OCI-M2 (cell line): ENCODE data around the gene TNFRSF8.

ENCODE experiments used
- DNase-seq: peaks from one replicate; lab custom pipeline; 2025; ENCODE audit not compliant: unreplicated experiment; lab: John Stamatoyannopoulos, UW

TNFRSF8 gene

DNA sequence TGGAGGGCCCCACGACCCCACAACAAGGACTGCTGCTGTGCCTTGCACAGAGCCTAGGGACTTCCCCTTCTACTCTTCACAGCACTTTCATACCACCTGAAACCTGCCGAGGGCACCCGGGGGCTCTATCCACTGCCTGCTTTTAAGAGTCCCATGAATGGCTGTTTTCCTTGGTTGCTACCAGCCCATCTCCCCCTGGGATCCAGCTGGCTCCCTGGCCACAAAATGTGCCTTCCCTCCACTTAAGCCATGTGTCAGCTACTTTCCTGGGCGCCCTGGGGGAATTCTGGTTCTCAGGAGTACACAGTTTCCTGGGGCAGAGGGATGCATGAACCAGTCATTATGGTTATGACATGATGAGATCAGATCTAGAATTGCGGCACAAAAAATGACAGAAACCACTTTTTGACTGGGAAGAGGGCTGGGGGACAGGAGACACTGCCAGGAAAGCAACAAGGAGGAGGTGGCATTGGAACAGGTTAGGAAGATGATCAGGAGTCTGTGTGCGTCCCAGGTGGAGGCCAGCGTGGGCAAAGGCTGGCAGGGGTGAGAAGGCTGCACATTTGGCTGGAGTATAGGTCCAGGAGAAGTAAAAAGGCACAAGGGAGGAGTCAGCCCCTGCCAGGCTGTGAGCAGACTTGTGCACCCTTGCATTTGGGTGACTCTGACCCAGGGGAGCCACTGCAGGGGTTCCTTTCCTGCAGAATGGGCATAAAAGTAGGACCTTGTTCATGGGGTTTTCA, 3.2 kb upstream of the TNFRSF8 start:
- no peak for DNase-seq

DNA sequence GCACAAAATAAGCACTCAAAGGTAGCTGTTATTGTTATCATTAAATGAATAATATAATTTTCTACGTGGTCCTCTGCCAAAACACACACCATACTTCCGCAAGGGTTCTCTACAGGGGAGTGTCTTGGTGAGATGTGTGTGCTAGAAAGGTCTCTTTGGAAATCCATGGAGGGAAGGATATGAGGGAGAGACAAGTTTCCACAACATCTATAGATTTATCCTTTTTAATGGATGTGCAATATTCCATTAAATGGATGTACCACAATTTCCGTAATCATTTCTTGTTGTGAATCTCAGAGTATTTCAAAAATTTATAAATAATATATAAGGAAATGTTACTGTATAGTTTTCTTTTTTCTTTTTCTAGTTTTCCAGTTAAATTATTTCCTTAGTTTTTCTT, 2.6 kb upstream of the TNFRSF8 start:
- no peak for DNase-seq

DNA sequence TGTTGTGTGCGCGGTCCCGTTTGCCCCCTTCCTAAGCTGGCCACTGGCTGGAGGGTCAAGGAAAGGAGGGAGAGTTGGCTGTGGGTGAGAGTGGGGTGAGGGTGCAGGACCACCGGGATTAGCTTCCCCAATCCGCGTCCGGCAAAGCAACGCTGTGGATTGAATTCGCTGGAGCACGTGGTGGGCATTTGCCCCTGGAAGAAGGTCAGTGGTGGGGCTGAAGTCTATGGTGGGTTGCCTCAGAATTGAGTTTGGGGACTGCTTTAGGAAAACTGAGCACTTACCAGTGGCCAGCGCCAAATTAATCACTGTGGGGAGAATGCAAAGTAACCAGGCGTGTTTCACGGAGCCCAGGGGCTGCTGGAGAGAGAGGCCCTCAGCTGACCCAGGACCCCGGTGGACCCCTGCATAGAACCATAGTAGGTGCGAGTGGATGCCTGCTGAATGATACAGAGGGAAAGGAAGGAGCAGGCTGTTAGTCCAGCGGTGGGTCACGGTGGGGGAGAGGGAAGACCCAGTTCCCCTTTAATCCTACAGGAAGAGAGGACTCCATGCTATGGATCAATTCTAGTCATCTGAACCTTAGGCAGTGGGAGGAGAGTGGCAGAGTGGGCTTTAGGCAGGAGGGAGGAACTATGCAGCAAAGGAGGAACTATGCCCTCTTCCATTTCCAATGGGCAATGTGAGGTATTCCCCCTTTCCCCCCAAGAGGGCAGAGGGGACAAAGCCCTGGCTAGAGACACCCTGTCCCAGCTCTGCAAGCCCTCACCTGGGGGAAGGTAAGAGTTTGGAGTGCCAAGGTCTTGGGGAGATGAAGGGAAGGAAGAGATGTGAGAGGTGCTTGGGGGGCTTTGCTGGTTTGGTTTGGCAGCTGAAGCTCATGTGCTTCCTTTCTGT, 1.2 kb downstream of the TNFRSF8 start:
- no peak for DNase-seq

DNA sequence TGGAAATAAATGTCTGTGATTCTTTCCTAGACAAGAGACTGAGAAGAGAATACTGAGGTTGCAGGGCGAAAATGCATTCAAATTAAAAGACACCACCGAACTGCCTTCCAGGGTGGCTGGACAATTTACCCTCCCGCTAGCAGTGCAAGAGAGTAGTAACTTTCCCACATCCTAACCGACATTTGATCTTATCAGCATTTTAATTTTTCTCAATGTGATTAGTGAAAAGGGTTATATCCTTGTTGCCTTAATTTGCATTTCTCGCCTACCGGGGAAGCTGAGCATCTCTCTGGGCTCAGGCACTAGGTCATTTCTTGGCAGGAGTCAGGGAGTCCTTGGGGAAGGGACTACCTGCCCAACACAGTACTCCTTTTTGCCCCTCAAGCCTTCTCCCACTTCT, 2.8 kb downstream of the TNFRSF8 start:
- DNase-seq, result no peak

DNA sequence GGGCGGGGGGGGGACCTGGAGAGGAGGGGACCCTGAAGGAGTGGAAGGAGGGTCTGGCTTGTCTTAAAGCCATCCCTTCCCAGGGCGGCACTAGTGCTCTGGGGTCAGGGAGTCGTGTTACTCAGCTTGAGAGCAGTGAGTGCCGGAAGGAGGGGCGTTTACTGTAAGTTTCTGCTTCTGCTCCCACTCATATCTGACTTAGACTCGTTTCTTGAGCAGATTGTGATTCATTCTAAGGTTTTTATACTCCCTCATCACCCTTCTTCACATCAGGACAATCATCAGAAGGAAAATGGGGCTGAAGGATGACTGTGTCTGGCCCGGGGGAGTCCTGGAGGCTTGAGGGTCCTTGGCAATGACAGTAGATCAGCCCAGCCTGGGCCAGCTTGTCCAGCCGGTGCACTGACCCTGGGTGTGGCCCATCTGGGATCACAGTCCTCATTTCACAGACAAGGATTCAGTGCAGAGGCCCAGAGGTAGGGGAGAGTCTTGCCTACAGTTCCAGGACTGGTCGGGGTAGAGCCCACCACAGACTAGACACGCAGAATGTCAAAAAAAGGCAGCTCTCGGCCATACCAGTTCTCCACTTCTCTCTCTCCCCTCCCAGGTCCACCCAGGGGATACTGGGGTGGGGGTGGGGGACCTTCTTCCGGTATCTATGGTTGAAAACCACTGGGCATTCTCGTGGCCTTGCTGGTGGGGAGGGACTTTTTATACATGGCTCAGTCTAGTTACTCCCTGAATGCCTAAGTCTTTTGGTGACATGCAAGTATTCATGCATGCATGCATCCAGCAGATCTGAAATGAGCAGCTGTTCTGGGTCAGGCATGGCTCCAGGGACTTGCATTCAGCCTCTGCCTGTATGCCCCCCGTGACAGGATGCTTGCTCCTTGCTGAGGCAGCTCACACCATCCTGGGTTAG, 5.1 kb downstream of the TNFRSF8 start:
- DNase-seq, result no peak

DNA sequence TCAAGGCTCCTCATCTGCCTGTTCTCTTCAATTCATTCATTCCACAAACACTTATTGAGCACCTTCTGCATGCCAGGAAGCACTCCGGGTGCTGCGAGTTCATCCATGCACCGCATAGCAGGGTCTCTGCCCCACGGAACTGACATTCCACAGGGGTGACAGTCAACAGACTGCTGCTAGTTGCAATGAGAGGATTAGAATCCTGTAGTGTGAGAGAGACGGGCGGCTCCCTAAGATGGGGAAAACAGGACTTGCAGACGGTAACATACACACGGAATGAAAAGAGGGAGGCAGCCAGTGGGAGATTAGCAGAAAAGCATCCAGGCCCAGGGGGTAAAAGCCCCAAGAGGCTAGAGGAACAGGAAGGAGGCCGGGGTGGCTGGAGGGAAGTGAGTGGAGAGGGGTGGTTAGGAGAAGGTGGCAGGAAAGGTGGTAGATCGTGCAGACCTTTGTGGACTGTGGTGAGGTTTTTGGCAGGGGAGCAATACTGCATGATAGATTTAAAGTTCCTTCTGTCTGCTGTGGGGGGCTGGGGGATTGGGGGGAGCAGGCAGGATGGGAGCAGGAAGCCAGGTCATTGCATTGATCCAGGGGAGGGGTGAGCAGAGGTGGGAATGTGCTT, 6.6 kb downstream of the TNFRSF8 start:
- no peak for DNase-seq

DNA sequence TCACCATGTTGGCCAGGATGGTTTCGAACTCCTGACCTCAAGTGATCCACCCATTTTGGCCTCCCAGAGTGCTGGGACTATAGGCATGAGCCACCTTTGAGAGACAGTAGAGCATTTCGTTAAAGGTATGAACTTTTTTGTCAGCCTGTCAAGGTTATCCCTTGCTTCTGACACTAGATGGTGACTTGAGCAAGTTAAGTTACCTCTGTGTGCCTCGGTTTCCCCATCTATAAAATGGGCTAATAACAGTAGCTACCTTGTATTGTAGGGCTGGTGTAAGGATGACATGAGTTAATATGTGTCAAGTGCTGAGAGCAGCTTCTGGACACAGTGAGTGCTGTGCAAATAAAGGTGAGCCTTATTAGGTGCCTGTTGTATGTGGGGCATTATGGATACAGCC, 8.8 kb downstream of the TNFRSF8 start:
- no peak for DNase-seq

DNA sequence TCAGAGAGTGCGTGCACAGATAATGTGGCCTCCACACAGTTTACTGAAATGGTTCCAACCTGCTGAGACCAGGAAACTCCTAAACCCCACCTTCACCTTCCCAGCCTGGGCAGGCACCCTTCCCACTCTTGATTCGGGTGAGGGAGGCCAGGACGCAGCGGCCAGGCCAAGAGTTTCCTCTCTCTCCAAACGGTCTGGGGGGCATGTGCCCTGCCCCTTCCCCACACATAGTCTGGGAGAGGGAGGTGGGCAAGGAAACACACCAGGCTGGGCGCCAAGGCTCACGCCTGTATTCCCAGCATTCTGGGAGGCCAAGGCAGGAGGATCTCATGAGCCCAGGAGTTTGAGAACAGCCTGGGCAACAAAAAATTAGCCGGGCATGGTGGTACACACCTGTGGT, 9.6 kb downstream of the TNFRSF8 start:
- DNase-seq, result no peak

DNA sequence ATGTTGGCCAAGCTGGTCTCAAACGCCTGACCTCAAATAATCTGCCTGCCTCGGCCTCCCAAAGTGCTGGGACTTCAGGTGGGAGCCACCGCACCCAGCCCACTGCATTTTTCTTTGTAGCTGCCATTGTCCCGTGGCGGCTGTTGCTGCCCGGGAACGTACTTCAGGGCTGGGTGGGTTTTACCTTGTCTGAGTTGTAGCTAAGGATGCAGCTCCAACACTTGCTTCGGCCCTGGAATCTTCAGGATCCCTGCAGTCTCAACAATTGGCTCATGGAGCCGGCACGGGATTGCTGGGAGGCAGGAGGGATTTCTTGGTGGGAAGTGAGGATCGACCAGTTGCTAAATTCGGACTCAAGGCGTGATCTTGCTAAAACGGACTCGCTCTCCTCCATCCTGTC, 10.7 kb downstream of the TNFRSF8 start:
- no peak for DNase-seq

DNA sequence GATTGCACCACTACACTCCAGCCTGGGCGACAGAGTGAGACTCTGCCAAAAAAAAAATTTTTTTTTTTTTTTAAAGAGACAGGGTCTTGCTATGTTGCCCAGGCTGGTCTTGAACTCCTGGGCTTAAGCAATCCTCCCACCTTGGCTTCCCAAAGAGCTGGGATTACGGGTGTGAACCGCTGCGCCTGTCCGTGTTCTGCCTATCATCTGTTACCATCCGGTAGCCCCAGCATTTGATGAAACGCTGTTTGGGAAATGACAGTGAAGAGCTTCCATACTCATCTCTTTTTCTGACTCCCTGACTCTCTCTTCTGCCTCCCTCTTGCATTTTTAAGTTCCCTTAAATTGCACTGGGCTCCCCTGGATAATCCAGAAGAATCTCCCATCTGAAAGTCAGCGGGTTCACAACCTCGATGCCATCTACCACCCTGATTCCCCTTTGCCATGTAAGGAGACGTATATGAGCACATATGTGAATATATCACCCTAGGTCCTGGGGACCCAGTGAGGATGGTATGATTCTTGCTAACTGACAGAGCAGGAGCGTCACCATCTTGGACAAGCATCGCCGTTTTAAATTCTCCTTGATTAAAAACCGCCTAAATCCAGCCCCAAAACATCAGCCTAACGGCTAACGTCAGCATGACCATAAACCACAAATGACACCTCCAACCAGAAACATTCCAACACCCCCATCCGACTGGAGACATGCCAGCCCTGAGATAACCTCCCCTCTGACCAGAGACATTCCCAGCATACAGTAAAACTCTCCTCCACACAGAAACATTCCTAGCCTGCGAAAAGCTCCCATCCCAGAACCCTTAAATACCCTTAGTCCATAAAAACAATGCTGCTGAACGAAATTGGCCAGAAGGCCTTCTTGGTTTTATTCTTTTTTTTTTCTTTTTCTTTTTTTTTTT, 12.4 kb downstream of the TNFRSF8 start:
- no peak for DNase-seq

DNA sequence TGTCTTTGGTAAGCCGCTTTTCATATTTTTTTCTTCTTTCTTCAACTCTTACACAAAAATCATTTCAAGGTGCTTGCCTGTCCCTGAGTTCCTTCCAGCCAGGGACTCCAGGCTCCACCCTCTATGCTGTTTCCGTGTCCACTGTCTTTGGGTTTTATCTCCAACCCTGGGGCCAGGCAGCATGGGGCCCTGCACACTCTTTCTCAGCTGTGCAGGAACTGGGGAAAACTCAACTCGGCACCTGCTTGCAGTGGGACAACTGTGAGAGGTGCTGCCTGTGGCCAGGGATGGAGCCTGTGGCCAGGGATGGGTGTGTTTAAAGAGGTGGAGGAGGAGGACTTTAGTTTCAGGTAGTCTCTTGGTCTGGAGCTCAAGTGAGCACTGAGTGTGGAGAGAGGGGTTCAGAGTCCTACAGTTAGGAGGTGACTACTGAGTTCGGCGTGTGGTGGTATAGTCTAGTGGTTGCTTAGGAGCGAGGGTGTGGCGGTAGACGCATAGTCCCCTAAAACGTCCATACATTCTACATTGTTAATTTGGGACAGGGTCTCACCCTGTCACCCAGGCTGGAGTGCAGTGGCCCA, 13.4 kb downstream of the TNFRSF8 start:
- DNase-seq, result no peak

DNA sequence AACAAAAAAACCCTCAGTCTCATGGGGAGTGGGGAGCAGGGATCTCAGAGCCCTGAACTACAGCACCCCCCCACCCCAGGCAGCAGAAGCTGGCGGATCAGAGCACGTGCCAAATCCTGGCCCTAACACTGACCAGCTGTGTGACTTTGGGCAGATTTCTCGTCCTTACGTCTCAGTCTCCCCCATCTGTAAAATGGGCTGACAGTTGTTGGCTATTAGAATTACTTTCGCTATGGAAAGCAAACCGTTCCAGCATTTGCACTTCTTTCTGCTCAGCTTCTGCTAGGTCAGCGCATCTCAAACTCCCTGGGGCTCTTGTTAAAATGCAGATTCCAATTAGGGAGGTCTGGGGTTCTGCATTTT, 15.5 kb downstream of the TNFRSF8 start:
- DNase-seq, result no peak

DNA sequence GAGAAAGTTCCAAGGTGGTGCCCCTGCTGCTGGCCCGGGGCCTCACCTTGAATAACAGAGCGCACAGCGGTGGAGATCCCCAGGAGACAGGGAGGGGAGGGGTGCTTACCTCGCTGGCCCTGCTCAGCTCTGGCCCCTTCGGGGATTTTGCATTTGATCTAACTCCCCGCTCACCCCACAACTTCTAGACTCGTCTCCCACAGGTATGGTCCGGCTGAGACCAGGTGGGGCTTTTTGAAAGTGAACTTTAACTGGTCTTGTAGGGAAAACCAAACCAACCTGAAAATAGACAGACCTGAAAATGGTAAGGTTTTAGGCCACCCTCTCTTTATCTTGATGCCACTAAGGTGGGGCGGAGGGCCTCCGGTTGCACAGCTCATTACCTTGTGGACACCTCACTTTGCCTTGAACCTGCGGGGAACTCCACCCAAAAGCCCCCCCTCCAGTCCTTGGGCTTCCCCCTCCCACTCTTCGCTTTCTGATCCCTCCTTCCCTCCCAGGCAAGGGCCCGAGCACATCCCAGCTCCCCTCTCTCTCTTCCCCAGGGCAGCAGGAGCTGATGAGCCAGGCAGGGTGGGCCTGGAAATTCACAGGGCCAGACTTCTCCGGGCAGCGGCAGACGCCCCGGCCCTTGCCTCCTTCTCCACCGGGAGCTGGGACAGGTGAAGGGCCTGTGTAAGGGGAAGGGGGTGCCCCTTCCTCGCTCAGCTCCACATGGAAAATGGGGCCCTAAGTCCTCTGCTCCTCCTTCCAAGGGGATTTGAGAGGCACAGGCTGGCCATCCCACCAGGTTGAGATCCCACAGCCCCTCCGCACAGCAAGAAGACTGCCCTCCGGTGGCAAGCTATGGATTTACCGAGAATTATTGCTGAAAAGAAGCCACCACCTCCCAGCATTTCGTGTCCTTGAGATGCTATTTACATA, 16.1 kb downstream of the TNFRSF8 start:
- no peak for DNase-seq

DNA sequence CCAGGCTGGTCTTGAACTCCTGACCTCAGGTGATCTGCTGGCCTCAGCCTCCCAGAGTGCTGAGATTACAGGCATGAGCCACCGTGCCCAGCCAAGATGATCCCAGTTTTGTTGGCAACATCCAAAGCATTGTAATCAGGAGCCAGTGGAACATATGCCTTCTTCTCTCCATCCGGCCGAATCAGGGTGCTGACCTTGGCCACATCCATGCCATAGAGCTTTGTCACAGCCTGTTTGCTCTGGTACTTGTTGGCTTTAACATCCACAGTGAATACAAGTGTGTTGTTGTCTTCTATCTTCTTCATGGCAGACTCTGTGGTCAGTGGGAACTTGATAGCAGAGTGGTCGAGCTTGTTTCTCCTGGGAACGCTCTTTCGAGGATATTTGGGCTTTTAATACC, 17.1 kb downstream of the TNFRSF8 start:
- DNase-seq, result no peak

DNA sequence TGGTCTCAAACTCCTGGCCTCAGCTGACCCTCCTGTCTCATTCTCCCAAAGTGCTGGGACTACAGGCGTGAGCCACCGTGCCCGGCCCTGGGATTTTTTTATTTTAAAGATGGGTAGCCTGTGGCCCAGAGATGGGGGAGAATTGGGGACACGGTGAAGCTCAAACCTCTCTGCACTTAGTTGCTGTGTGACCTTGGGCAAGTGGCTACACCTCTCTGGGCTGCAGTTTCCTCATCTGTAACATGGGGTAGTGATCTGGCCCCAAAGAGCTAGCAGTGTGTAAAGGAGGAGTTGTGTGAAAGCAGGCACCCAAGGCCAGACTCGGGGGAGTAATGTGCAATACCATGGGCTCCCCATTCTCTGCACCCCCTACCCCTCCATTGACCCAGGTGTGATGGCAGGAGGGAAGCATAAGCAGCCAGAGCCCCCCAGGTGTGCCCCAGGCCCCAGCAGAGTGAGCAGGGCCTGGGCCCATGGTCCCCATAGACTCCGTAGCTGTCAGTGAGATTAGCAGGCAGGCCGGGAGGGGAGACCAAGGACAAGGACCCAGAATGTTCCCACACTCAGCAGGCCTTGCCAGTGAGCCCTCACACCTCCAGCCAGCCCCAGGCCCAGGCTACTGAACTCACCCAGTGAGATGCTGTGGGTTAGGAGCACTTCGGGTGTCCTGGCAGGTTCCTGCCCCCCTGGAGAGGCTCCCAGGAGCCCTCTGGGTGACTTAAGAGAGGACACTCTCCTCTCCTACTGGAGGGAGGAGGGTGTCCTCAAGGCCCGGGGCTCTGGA, 17.9 kb downstream of the TNFRSF8 start:
- DNase-seq, result no peak

DNA sequence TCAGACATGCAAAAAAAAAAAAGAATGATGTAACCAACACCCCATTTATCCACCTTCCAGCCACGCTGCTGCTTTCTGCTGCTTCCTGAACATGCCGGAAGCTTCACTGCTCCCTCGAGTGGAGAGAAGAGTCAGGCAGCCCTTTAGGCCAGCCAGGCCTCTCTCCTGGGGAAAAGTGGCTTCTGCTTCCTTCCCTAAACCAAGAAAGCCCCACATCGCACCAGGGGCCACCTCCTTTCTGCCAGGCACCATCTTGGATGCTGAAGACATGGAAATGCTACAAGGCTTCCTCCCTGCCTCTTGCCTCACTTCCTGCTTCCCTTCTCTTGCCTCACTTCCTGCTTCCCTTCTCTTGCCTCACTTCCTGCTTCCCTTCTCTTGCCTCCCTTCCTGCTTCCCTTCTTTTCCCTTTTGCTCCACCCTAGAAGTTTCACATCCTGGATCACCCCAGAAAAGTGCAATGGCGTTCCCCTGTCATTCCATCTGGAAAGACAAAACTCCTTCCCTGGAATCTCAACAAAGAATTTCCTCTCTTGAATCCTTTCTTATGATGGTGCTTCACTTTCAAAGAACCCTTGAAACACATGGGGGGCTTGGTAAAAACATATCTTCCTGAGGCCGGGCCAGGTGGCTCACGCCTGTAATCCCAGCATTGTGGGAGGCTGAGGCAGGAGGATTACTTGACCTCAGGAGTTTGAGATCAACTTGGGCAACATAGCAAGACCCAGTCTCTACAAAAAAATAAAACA, 18.7 kb downstream of the TNFRSF8 start:
- DNase-seq, result no peak

DNA sequence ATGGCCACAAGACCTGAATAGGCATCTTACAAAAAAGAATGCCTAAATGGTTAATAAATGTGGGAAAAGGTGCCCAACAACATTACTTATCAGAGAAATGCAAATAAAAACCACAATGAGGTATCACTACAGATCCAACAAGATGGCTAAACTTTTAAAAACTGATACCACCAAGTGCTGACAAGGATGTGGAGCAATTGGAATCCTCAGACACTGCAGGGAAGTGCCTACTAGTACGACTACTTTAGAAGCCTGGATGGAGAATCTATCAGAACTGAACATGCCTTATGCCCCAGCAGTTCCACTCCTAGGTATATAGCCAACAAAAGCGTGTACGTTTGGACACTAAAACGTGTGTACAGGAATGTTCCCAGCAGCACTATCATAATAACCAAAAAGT, 19.9 kb downstream of the TNFRSF8 start:
- DNase-seq, result no peak
